ENCODE results near the gene GALNT17.
A peak's percentile ranks its signal among the peaks of the same experiment; 100 is the strongest.

GALNT17 gene

GRCh38 chr7:71473366-71473967 lies 341.5 kb downstream of the GALNT17 start:
- H3K4me1 ChIP-seq (ENCODE audit: control insufficient read depth, low read depth, low read length): peaks cover 38% of the 10 kb centered on the region
- H3K27ac ChIP-seq (ENCODE audit: low read length): peak overlapping the region; percentile 47
- H3K9me3 ChIP-seq (ENCODE audit: control insufficient read depth, low read depth, low read length): peaks cover 7% of the 10 kb centered on the region
- H3K4me3 ChIP-seq (ENCODE audit: low read length): no peak overlapping the region
- H3K36me3 ChIP-seq (ENCODE audit: control insufficient read depth, low read depth, low read length): no peaks in the 10 kb centered on the region
- peak overlapping the region; percentile 14 for H3K9ac ChIP-seq (ENCODE audit: low read length)
- H3K27me3 ChIP-seq (ENCODE audit: control insufficient read depth, insufficient read depth, low read length): no peaks in the 10 kb centered on the region

GRCh38 chr7:71477441-71477840 lies 345.5 kb downstream of the GALNT17 start:
- no peaks in the 10 kb centered on the region for H3K27me3 ChIP-seq (ENCODE audit: control insufficient read depth, insufficient read depth, low read length)
- no peak overlapping the region for H3K9ac ChIP-seq (ENCODE audit: low read length)
- H3K4me3 ChIP-seq (ENCODE audit: low read length): no peak overlapping the region
- no peaks in the 10 kb centered on the region for H3K36me3 ChIP-seq (ENCODE audit: control insufficient read depth, low read depth, low read length)
- no peak overlapping the region for H3K27ac ChIP-seq (ENCODE audit: low read length)
- H3K9me3 ChIP-seq (ENCODE audit: control insufficient read depth, low read depth, low read length): peaks cover 7% of the 10 kb centered on the region
- peaks cover 25% of the 10 kb centered on the region for H3K4me1 ChIP-seq (ENCODE audit: control insufficient read depth, low read depth, low read length)

- Histone ChIP-seq H3K36me3 (ENCODE audit: control insufficient read depth, low read depth, low read length) (no peaks in the 10 kb centered on the region), H3K27me3 (ENCODE audit: control insufficient read depth, insufficient read depth, low read length) (no peaks in the 10 kb centered on the region), H3K27ac (ENCODE audit: low read length) (no peak overlapping the region), H3K4me1 (ENCODE audit: control insufficient read depth, low read depth, low read length) (peaks cover 10% of the 10 kb centered on the region), H3K4me3 (ENCODE audit: low read length) (no peak overlapping the region), H3K9ac (ENCODE audit: low read length) (no peak overlapping the region), H3K9me3 (ENCODE audit: control insufficient read depth, low read depth, low read length) (peaks cover 7% of the 10 kb centered on the region)
Measured at GRCh38 chr7:71479231-71479630, 347.3 kb downstream of the GALNT17 start.

- H3K27ac ChIP-seq (ENCODE audit: low read length): no peak overlapping the region
- no peaks in the 10 kb centered on the region for H3K9me3 ChIP-seq (ENCODE audit: control insufficient read depth, low read depth, low read length)
- H3K27me3 ChIP-seq (ENCODE audit: control insufficient read depth, insufficient read depth, low read length): no peaks in the 10 kb centered on the region
- H3K9ac ChIP-seq (ENCODE audit: low read length): no peak overlapping the region
- peaks cover 9% of the 10 kb centered on the region for H3K4me1 ChIP-seq (ENCODE audit: control insufficient read depth, low read depth, low read length)
- no peaks in the 10 kb centered on the region for H3K36me3 ChIP-seq (ENCODE audit: control insufficient read depth, low read depth, low read length)
- no peak overlapping the region for H3K4me3 ChIP-seq (ENCODE audit: low read length)
Measured at GRCh38 chr7:71480791-71481190, 348.8 kb downstream of the GALNT17 start.

GRCh38 chr7:71482284-71482683 lies 350.3 kb downstream of the GALNT17 start:
- Histone ChIP-seq H3K27ac (ENCODE audit: low read length) (no peak overlapping the region), H3K9ac (ENCODE audit: low read length) (no peak overlapping the region), H3K27me3 (ENCODE audit: control insufficient read depth, insufficient read depth, low read length) (no peaks in the 10 kb centered on the region), H3K4me1 (ENCODE audit: control insufficient read depth, low read depth, low read length) (peaks cover 9% of the 10 kb centered on the region), H3K4me3 (ENCODE audit: low read length) (no peak overlapping the region), H3K36me3 (ENCODE audit: control insufficient read depth, low read depth, low read length) (no peaks in the 10 kb centered on the region), H3K9me3 (ENCODE audit: control insufficient read depth, low read depth, low read length) (no peaks in the 10 kb centered on the region)

- no peaks in the 10 kb centered on the region for H3K9me3 ChIP-seq (ENCODE audit: control insufficient read depth, low read depth, low read length)
- H3K27ac ChIP-seq (ENCODE audit: low read length): no peak overlapping the region
- peaks cover 3% of the 10 kb centered on the region for H3K4me1 ChIP-seq (ENCODE audit: control insufficient read depth, low read depth, low read length)
- H3K27me3 ChIP-seq (ENCODE audit: control insufficient read depth, insufficient read depth, low read length): no peaks in the 10 kb centered on the region
- no peaks in the 10 kb centered on the region for H3K36me3 ChIP-seq (ENCODE audit: control insufficient read depth, low read depth, low read length)
- no peak overlapping the region for H3K9ac ChIP-seq (ENCODE audit: low read length)
- H3K4me3 ChIP-seq (ENCODE audit: low read length): no peak overlapping the region
Measured at GRCh38 chr7:71484380-71484779, 352.4 kb downstream of the GALNT17 start.

GRCh38 chr7:71485586-71485985 lies 353.6 kb downstream of the GALNT17 start:
- no peaks in the 10 kb centered on the region for H3K27me3 ChIP-seq (ENCODE audit: control insufficient read depth, insufficient read depth, low read length)
- no peaks in the 10 kb centered on the region for H3K4me1 ChIP-seq (ENCODE audit: control insufficient read depth, low read depth, low read length)
- no peaks in the 10 kb centered on the region for H3K9me3 ChIP-seq (ENCODE audit: control insufficient read depth, low read depth, low read length)
- H3K27ac ChIP-seq (ENCODE audit: low read length): no peak overlapping the region
- no peak overlapping the region for H3K9ac ChIP-seq (ENCODE audit: low read length)
- H3K36me3 ChIP-seq (ENCODE audit: control insufficient read depth, low read depth, low read length): no peaks in the 10 kb centered on the region
- no peak overlapping the region for H3K4me3 ChIP-seq (ENCODE audit: low read length)

- no peak overlapping the region for H3K27ac ChIP-seq (ENCODE audit: low read length)
- no peak overlapping the region for H3K4me3 ChIP-seq (ENCODE audit: low read length)
- no peaks in the 10 kb centered on the region for H3K36me3 ChIP-seq (ENCODE audit: control insufficient read depth, low read depth, low read length)
- no peaks in the 10 kb centered on the region for H3K27me3 ChIP-seq (ENCODE audit: control insufficient read depth, insufficient read depth, low read length)
- no peaks in the 10 kb centered on the region for H3K4me1 ChIP-seq (ENCODE audit: control insufficient read depth, low read depth, low read length)
- H3K9ac ChIP-seq (ENCODE audit: low read length): no peak overlapping the region
- H3K9me3 ChIP-seq (ENCODE audit: control insufficient read depth, low read depth, low read length): no peaks in the 10 kb centered on the region
Measured at GRCh38 chr7:71486414-71486813, 354.5 kb downstream of the GALNT17 start.

GRCh38 chr7:71486856-71487628 lies 355.1 kb downstream of the GALNT17 start:
- H3K27me3 ChIP-seq (ENCODE audit: control insufficient read depth, insufficient read depth, low read length): no peaks in the 10 kb centered on the region
- H3K36me3 ChIP-seq (ENCODE audit: control insufficient read depth, low read depth, low read length): no peaks in the 10 kb centered on the region
- no peaks in the 10 kb centered on the region for H3K9me3 ChIP-seq (ENCODE audit: control insufficient read depth, low read depth, low read length)
- H3K9ac ChIP-seq (ENCODE audit: low read length): no peak overlapping the region
- no peak overlapping the region for H3K27ac ChIP-seq (ENCODE audit: low read length)
- H3K4me1 ChIP-seq (ENCODE audit: control insufficient read depth, low read depth, low read length): no peaks in the 10 kb centered on the region
- H3K4me3 ChIP-seq (ENCODE audit: low read length): no peak overlapping the region

- Histone ChIP-seq H3K9me3 (ENCODE audit: control insufficient read depth, low read depth, low read length) (no peaks in the 10 kb centered on the region), H3K27me3 (ENCODE audit: control insufficient read depth, insufficient read depth, low read length) (no peaks in the 10 kb centered on the region), H3K9ac (ENCODE audit: low read length) (no peak overlapping the region), H3K4me3 (ENCODE audit: low read length) (no peak overlapping the region), H3K27ac (ENCODE audit: low read length) (no peak overlapping the region), H3K36me3 (ENCODE audit: control insufficient read depth, low read depth, low read length) (no peaks in the 10 kb centered on the region), H3K4me1 (ENCODE audit: control insufficient read depth, low read depth, low read length) (no peaks in the 10 kb centered on the region)
Measured at GRCh38 chr7:71488308-71488707, 356.4 kb downstream of the GALNT17 start.

GRCh38 chr7:71491336-71491735 lies 359.4 kb downstream of the GALNT17 start:
- H3K9ac ChIP-seq (ENCODE audit: low read length): no peak overlapping the region

GRCh38 chr7:71495828-71496227 lies 363.9 kb downstream of the GALNT17 start:
- no peaks in the 10 kb centered on the region for H3K36me3 ChIP-seq (ENCODE audit: control insufficient read depth, low read depth, low read length)
- H3K4me1 ChIP-seq (ENCODE audit: control insufficient read depth, low read depth, low read length): peaks cover 7% of the 10 kb centered on the region
- H3K9ac ChIP-seq (ENCODE audit: low read length): no peak overlapping the region
- no peaks in the 10 kb centered on the region for H3K9me3 ChIP-seq (ENCODE audit: control insufficient read depth, low read depth, low read length)
- no peaks in the 10 kb centered on the region for H3K27me3 ChIP-seq (ENCODE audit: control insufficient read depth, insufficient read depth, low read length)
- H3K27ac ChIP-seq (ENCODE audit: low read length): no peak overlapping the region
- no peak overlapping the region for H3K4me3 ChIP-seq (ENCODE audit: low read length)

More at GRCh38 chr7:71491336-71491735, 359.4 kb downstream of the GALNT17 start:
- Histone ChIP-seq H3K4me1 (ENCODE audit: control insufficient read depth, low read depth, low read length) (no peaks in the 10 kb centered on the region), H3K27me3 (ENCODE audit: control insufficient read depth, insufficient read depth, low read length) (no peaks in the 10 kb centered on the region), H3K27ac (ENCODE audit: low read length) (no peak overlapping the region), H3K4me3 (ENCODE audit: low read length) (no peak overlapping the region), H3K9me3 (ENCODE audit: control insufficient read depth, low read depth, low read length) (no peaks in the 10 kb centered on the region), H3K36me3 (ENCODE audit: control insufficient read depth, low read depth, low read length) (no peaks in the 10 kb centered on the region)
